SH-SY5Y (cell line): ENCODE data around the gene ZNF592.

Experiments used
- GATA2 ChIP-seq: IDR thresholded peaks from 2 replicates; pipeline ENCODE4 v1.6.1; 2011; ENCODE audit warnings: mild to moderate bottlenecking, low read depth, low read length
- GATA3 ChIP-seq: IDR thresholded peaks from 2 replicates; pipeline ENCODE4 v1.6.1; 2011; ENCODE audit warnings: low read depth, mild to moderate bottlenecking, low read length, moderate library complexity

The ZNF592 gene

GRCh38 chr15:84782346-84782745 lies 34.0 kb downstream of the ZNF592 start:
- TF ChIP-seq GATA3, result no peak

GRCh38 chr15:84783493-84784251 lies 35.3 kb downstream of the ZNF592 start:
- no peak for TF ChIP-seq GATA3
- no peak for TF ChIP-seq GATA2

- TF ChIP-seq GATA3 (no peak), GATA2 (no peak)
Observed at GRCh38 chr15:84784262-84784661, 35.9 kb downstream of the ZNF592 start.

- TF ChIP-seq GATA3 (no peak), GATA2 (no peak)
Observed at GRCh38 chr15:84785053-84785452, 36.7 kb downstream of the ZNF592 start.

- TF ChIP-seq GATA2, result no peak
- no peak for TF ChIP-seq GATA3
Observed at GRCh38 chr15:84788500-84788899, 40.1 kb downstream of the ZNF592 start.

GRCh38 chr15:84789762-84790161 lies 41.4 kb downstream of the ZNF592 start:
- TF ChIP-seq GATA3, result no peak
- no peak for TF ChIP-seq GATA2

- no peak for TF ChIP-seq GATA2
- TF ChIP-seq GATA3, result no peak
Observed at GRCh38 chr15:84790676-84791075, 42.3 kb downstream of the ZNF592 start.

- TF ChIP-seq GATA2 (no peak), GATA3 (no peak)
Observed at GRCh38 chr15:84791763-84792162, 43.4 kb downstream of the ZNF592 start.

GRCh38 chr15:84793431-84794161 lies 45.2 kb downstream of the ZNF592 start:
- TF ChIP-seq GATA3 (no peak), GATA2 (no peak)

GRCh38 chr15:84794162-84794547 lies 45.8 kb downstream of the ZNF592 start:
- TF ChIP-seq GATA2 (no peak), GATA3 (no peak)

- TF ChIP-seq GATA2, result no peak
Observed at GRCh38 chr15:84795186-84795585, 46.8 kb downstream of the ZNF592 start.

- no peak for TF ChIP-seq GATA2
- no peak for TF ChIP-seq GATA3
Observed at GRCh38 chr15:84797212-84797611, 48.8 kb downstream of the ZNF592 start.

- TF ChIP-seq GATA2 (no peak), GATA3 (no peak)
Observed at GRCh38 chr15:84797801-84798200, 49.4 kb downstream of the ZNF592 start.

GRCh38 chr15:84798436-84798946 lies 50.1 kb downstream of the ZNF592 start:
- TF ChIP-seq GATA3 (no peak), GATA2 (no peak)

- TF ChIP-seq GATA3 (no peak), GATA2 (no peak)
Observed at GRCh38 chr15:84799511-84800187, 51.3 kb downstream of the ZNF592 start.
